Activated CD4-positive, alpha-beta T cell treated with anti-CD3 and anti-CD28 coated beads, Interleukin-2, amount 50 U/mL, for 1 hour (primary cell): ENCODE measurements around the gene MAMDC2.
"Not testable (repeated sequence)": the region's sequence is repeated elsewhere in the genome, so short reads cannot be mapped to it uniquely, and the experiment has no call there.

Experiments
- DNase-seq: peaks from one replicate; pipeline ENCODE4 v3.0.0-alpha.2; 2020

Gene MAMDC2

DNA sequence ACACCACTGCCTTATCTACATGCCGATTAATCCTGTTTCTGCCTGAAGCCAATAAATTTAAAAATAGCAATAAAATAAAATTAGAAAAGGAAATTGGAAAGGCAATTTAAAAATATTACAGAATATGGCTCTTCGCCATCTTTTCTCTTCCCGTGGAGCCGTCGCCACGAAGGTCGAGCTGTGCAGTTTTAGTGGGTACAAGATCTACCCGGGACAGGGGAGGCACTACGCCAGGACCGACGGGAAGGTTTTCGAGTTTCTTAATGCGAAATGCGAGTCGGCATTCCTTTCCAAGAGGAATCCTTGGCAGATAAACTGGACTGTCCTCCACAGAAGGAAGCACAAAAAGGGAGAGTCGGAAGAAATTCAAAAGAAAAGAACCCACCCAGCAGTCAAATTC is 173.4 kb downstream of the MAMDC2 start:
- DNase-seq, result no peak

DNA sequence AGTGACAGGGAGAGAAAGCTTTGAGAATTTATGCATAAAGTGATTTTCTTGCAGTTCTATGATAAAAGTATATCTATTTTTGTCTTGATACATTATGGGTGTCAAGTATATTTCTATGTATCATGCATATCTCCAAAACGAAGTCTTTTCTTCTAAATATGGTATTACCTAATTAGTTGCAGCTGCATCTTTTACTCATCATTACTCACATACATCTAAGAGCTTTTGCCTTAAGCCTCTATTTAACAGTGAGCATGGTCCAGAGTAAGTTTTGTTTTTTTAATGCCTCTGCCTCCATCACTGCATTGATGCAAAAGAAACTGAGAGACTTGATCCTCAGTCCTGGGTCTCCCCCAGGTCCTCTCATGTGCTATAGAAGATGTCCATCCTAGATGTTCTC is 175.1 kb downstream of the MAMDC2 start:
- no peak for DNase-seq

DNA sequence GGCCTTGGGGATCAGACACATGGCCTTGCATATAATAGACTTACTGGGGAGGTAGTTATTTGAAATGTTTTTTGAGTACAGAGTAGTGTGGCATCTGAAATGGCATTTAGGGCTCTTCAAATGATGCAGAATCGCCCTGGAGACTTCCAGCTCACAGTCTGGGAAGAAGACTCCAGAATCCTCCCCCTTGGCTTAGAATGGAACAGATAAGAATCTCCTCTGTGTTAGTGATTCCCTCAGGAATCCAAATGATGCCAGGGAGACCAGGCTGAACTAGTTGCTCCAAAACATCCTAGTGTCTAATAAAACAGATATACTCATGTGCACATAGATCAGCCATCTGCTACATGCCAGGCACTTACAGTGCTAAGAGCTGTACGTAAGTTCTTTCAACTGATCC is 176.6 kb downstream of the MAMDC2 start:
- no peak for DNase-seq

DNA sequence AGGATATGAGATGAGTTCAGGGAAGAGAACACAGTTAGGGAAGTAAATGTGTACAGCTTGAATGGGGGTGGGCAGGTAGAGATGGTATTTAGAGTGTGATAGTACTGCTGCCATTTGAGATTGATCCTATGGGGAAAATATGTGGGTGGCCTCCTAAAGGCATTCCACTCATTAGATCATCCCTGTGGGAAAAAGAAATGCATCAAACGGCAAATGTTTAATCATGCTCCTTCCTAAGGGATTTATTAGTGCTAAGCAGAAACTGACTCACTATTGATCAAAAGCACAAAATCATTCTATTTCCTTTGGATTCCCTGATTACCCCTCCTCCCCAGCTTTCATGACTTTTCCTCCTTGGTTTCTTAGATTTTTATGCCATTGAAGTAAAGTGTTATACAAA is 178.7 kb downstream of the MAMDC2 start:
- DNase-seq, result no peak

DNA sequence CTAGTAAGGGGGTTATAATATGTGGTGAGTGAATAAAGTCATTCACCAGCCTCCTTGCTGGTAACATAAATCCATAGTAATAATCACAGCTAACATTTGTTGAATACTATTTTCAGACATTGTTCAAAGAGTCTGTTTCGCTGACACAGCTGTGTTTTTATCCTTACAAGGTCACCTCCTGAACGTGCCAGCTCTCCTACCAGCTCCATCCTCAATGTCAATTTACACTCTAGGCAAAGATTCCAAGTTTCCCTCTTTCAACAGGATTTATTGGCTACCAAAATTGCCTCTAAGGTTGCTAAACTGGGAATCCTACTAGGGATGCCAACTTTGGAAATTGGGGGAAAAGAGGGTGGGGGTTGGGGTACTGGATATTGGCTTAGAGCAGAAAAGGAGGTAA is 184.5 kb downstream of the MAMDC2 start:
- DNase-seq, result no peak

DNA sequence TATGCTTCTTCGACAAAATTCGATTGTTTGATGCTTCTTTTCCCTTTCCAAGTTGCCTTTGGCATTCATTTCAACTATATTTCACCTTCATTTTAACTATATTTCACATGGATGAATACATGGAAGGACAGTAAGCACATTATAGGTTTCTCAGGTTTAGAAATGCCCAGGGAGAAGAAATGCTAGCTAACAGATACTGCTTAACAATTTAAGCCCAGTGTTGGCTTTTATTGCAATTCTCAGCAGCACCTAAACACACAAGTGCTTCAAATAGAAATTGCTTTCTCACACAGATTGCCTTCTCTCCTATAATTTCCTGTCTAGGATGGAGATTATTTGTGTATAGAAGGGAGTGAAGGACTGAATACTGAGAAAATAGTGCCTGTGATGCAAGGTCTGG is 185.0 kb downstream of the MAMDC2 start:
- no peak for DNase-seq

DNA sequence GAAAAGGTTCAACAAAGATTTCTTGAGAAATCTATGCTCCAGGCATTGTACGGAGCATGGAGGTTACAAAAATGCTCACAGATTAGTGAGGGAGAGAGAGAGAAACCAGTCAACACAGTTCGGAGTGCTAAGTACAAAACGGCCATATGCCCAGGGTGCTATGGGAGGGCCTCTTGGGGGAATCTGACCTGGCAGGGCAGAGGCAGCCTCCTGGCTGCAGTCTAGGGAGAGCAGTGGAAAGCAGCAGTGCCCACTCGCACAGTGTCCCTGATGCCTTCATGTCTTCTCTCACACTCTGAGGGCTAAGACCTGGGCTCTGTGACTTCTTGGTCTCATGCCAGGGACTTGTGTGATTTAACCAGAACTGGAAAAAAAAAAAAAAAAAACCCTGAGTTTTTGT is 185.4 kb downstream of the MAMDC2 start:
- DNase-seq, result no peak

DNA sequence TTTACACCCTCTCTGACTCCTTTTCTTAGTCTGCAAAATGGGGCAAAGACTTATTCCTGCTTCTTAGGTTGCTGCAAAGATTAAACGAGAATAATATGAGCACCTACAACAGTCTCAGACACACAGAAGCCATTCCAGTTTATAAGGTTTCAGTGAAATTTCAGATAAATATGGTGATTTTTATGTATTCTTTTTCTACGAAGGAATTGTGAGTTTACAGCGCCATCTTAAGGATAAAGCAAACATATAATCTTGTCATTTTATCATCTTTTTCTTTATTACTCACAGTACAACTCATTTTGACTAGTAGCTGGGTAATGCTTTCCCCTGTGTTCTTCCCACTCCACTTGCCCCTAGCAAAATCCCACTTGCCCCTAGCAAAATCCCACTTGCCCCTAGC is 185.9 kb downstream of the MAMDC2 start:
- no peak for DNase-seq

DNA sequence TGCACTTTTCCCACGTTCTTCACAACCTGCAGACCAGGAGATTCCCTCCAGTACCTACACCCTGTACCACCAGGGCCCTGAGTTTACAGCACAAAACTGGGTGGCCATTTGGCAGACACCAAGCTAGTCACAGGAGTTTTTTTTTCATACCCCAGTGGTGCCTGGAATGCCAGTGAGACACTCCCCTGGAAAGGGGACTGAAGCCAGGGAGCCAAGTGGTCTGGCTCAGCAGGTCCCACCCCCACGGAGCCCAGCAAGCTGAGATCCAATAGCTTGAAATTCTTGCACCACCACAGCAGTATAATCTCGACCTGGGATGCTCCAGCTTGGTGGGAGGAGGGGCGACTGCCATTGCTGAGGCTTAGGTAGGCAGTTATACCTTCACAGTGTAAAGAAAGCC is 188.8 kb downstream of the MAMDC2 start:
- no peak for DNase-seq

DNA sequence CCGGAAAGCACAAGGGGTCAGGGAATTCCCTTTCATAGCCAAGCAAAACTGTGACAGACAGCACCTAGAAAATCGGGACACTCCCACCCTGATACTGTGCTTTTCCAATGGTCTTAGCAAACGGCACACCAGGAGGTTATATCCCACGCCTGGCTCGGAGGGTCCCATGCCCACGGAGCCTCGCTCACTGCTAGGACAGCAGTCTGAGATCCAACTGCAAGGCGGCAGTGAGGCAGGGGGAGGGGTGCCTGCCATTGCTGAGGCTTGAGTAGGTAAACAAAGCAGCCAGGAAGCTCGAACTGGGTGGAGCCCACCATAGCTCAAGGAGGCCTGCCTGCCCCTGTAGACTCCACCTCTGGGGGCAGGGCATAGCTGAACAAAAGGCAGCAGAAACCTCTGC is 190.6 kb downstream of the MAMDC2 start:
- DNase-seq, result not testable (repeated sequence)

DNA sequence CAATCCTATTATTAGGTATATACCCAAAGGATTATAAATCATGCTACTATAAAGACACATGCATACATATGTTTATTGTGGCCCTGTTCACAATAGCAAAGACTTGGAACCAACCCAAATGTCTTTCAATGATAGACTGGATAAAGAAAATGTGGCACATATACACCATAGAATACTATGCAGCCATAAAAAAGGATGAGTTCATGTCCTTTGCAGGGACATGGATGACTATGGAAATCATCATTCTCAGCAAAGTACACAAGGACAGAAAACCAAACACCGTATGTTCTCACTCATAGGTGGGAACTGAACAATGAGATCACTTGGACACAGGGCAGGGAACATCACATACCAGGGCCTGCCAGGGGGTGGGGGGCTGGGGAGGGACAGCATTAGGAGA is 202.3 kb downstream of the MAMDC2 start:
- DNase-seq, result not testable (repeated sequence)

DNA sequence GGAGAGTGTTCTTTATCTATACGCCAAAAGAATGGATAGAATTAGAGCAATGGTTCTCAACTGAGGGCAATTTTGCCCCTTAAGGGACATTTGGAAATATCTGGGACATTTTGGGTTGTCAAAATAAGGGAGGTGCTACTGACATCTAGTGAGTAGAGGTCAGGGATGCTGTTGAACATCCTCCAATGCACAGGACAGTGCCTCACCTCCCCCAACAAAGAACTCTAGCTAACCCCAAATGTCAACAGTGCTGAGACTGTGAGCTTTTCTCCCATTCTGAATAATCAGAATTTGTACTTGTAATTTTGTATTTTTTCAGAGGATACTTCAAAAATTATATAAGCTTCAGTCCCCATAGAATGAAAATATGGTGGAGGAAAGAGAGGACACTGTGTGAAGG is 206.6 kb downstream of the MAMDC2 start:
- no peak for DNase-seq

DNA sequence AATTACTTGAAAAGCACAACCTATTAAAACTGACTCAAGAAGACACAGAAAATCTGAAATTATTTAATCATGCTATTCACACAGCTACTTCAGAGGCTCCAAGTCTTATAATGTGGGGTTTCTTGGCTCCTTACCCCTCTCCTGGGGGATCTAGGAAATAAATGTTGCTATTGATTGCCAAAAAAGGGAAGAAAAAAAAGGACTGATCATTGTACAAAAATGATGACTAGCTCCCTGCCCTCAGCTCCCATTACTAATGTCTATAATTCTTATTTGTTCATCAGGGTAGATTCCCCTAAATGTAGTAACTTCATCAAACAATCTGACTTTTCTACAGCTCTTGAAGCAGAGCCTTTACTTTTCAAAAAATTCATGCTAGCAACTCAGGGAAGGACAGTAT is 211.8 kb downstream of the MAMDC2 start:
- DNase-seq, result no peak

DNA sequence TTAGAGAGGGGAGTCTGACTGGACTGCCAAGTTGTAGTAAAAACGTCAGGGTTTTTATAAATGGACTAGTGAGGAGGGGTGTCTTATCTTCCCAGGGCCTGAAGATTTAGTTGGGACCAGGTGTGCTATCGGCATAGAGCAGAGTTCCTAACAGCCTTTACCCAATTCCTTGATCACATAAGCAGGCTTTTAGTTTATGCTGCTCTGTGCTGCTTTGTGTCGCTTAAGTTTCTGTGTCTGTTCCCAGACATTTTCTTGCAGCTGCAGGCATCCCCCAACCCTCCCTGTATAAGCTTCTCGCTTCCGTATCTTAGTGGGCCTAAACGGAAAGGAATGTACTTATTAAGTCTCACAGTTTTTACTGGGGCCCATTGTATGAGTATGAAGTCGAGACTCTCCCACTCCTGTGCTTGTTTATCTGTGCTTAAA is 212.5 kb downstream of the MAMDC2 start:
- DNase-seq, result no peak

DNA sequence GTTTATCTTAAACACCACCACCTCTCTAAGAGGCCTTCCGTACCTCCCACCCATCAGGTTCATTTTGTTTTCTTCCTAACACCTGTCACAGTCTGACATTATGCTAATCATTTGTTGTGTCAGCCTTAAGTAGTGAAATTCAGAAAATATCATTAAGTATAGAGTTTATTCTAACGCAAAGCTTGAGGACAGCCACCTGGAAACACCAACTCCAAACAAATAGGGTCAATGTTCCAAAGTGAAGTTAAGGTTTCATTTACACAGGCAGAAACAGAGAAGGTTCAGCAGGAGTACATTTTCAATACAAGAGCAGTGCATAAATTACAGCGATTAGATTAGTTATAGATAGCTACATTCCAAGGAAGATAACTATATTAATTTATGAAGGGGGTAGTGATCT is 213.9 kb downstream of the MAMDC2 start:
- no peak for DNase-seq

DNA sequence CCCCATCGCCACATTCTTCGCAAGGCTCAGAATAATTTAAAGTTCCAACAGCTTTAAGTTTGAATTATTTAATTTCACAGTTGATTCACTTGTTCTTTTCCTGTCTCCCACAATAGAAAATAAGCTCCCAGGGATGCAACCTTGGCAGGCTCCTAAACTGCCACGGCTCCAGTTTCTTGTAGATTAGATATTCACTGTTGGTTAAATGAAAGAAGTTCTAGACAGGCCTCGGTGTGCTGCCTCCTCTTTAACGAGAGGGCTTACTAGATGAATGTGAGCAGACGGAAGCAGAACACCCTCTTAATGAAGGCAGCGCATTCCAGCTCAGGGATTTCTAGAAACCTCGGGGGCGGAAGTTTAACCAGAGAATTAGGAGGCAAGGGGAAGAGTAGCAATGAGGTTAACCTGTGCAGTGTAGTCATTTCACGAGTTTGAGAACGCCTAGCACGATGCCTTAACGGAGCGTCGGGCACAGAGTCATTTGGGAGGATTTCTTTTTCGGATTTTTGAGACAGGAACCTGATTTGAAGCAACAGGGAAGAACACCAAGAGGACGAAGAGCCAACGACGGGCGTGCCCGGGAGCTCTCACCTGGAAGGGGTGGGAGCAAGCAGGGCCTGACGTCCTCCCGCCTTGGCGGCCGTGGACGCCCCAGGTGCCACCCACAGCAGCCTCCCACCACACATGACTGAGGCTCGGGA is 214.5 kb downstream of the MAMDC2 start:
- DNase-seq, result no peak

DNA sequence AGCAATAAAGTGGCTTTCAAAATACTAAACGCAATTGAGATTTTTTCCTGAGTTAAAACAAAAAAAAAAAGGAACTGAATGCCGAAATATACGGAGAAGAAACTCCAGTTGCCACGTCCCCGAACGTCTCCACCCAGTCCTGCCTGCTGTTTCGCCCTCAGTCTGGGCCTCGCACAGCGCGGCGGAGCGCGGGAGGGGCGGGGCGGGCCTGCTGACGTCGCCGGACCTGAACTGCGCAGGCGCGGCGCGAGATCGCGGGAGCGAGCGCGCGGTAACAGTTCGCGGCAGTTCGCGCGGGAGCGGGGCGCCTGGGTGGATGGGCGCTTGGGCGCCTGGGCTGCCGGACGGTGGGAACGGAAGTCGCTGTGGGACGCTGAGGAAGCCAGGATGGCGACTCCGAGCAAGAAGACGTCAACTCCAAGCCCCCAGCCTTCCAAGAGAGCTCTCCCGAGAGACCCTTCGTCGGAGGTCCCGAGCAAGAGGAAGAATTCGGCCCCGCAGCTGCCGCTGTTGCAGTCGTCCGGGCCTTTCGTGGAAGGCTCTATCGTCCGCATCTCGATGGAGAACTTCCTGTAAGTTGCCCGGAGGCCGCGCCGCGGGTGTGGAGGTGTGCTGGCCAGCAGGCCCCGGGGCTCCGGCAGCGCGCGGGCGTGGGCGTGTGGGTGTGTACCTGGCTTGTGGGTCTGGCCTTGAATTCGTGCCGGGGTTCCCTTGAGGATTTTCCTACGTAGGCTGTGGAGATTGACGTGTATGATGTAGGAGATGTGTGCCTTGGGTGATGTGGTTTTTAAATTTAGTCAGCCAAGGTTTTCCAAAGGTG is 215.3 kb downstream of the MAMDC2 start, which contains the start of gene SMC5:
Gene SMC5, plus strand, starts transcription at position 287 of the 820 bp plus-strand sequence. Its CDS starts 101 bp downstream, at position 388.
- peak; percentile 85 for DNase-seq

DNA sequence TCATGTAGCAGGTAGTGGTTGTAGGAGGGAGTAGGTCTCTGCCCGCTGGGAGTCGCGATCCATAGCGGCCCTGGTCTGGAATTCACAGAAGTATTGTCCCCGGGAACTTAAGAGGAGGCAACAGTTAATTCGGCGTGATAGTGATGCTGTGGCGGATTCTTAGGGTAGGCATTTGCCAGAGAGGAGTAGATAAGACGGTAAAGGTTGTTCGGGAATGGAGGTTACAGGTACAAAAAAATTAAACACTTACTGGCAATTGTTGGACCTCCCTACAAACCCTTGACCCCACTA is 215.8 kb downstream of the MAMDC2 start:
- no peak for DNase-seq

DNA sequence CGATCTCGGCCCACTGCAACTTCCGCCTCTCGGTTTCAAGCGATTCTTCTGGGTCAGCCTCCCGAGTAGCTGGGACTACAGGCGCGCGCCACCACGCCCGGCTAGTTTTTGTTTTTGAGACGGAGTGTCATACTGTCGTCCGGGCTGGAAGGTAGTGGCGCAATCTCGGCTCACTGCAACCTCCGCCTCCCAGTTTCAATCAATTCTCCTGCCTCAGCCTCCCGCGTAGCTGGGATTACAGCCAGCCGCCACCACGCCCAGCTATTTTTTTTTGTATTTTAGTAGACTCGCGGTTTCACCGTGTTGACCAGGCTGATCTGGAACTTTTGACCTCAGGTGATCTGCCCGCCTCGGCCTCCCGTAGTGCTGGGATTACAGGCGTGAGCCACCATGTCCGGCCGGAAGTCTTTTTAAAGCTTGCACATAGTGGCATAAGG is 216.4 kb downstream of the MAMDC2 start:
- DNase-seq, result no peak

DNA sequence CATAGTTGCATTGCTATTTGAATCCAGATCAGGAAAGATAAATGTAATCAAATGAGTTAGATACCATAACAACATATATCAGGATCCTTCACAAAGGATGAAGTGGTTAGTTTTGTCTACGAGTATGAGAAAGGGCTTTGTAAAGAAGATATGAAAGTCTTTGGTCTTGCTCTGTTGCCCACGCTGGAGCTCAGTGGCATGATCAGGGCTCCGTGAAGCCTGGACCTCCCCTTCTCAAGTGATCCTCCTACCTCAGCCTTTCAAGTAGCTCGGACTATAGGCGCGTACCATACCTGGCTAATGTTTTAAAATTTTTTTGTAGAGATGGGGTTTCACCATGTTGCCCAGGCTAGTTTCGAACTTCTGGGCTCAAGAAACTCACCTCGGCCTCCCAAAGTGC is 217.0 kb downstream of the MAMDC2 start:
- no peak for DNase-seq

DNA sequence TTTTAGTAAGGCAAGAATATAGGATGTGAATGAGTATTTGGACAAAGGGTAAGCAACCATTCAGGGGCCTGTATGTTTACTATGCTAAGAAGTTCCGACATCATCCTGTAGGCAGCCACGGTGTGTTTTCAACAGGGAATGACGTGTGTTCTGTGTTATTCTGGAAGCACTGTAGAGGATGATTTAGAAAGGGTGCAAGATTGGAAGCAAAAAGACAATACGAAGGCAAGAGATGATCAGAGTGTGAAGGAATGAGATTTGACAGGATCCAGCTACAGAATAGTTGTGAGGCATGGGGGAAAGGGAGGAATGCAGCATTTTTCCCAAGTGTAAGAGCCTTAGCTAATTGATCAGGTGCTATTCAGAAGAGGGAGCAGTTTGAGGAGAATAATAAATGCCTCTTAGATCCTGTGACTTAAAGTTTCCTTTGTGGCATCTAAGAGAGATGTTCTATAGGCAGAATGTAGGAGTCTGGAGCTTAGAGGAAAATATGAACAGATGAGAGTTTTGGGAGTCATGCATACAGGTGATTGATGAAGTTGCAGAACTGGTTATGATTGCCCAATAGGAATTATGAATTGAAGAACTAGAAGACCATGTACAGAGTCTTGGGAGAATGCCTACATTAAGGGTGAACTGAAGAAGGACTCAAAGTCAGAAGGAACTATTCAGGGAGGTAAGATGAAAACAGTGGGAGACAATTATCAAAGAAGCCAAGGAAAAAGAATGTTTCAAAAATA is 217.7 kb downstream of the MAMDC2 start:
- no peak for DNase-seq

DNA sequence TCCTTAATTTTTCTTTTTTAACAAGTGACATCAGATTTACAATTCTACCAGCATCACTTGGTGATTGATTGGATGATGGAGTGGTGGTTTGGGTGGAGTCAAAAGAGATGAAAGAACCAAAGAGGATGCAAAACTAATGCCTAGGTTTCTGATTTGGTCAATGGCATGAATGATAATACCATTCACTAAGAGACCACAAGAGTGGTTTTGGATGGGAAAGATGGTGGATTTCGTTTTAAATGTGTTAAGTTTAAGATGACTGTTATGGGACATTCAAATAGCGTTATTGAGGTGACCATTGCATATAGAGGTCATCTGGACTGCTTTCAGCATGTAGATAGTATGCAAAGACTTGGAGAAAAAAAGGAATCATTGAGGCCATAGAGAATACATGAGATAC is 218.7 kb downstream of the MAMDC2 start:
- DNase-seq, result no peak

DNA sequence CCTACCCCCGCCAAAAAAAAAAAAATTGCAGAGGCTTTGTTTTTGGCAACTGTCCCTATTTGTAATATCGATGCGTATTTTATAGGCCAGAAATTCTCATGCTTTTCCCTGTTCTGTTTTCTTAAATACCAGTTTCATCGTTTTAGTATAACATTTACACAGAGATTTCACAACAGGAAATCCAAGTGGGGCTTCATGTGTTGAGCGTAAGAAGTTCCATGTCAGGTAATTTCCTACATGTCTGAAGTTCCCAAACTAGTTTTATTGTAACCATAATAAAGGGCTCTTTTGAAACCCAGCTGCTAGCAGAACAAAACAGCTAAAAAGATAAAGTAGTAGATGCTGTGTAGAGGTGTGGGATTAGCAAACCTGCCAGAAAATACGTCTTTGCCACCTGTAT is 219.3 kb downstream of the MAMDC2 start:
- no peak for DNase-seq

DNA sequence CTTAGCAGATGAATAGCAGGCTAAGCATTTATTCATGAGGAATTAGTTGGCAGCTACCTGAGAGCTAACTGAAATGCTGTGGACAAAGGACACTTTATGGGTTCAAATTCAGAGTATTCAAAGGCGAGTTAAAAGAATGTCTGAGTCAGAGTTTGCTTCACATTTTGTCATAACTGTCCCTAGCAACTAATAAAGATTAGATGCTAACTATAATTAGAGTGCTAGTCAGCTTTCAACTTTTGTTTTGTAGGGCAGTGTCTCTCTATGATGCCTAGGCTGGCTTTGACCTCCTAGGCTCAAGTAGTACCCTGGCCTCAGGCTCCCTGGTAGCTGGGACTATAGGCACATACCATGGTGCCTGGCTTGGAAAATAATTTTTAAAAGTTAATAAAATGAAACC is 219.8 kb downstream of the MAMDC2 start:
- no peak for DNase-seq
